Astrocyte of the cerebellum (primary cell): ENCODE results near the gene TRIM31.
A peak's percentile ranks its signal among the peaks of the same experiment; 100 is the strongest.

Experiments used
- DNase-seq: peaks from one replicate; pipeline ENCODE4 v3.0.0-alpha.2; 2011; ENCODE audit warnings: low read depth
- H3K4me3 ChIP-seq: 2 replicates; pipeline ENCODE4 v1.5.1; 2011; ENCODE audit warnings: mild to moderate bottlenecking, low read depth, low read length, moderate library complexity
- in situ Hi-C: cut with HindIII; loops from 2 replicates; pipeline ENCODE4 v1.10.0; 2017; ENCODE audit warnings: low sequenced_read_pairs
- TF ChIP-seq, protein P1 (sequence below): IDR thresholded peaks from 2 replicates; pipeline ENCODE4 v1.5.1; 2012; ENCODE audit warnings: low read length, low read depth, moderate library complexity, mild to moderate bottlenecking; ENCODE audit errors: missing control alignments

The TRIM31 gene

DNA sequence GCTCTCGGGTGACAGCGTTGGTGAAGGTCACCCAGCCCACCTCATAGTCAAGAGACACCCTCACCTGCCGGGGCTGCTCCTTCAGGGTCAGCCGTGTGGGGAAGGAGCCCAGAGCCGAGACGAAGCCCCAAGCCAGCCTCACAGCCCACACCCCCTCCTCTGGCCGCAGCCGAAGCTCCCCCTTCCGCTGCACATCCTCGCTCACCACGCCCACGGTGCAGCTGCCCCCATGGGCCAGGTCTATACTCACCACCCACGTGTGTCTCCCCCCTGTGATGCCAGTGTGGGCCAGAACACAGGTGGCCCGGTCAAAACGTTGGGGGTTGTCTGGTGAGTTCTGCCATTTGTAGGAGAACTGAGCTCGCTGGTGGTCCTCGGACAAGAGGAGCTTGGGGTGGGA lies 41.2 kb upstream of the TRIM31 start:
- no peak for DNase-seq
- in situ Hi-C loops, result no loop called here
- no peak overlapping the region for H3K4me3 ChIP-seq
- TF ChIP-seq, protein P1, sequence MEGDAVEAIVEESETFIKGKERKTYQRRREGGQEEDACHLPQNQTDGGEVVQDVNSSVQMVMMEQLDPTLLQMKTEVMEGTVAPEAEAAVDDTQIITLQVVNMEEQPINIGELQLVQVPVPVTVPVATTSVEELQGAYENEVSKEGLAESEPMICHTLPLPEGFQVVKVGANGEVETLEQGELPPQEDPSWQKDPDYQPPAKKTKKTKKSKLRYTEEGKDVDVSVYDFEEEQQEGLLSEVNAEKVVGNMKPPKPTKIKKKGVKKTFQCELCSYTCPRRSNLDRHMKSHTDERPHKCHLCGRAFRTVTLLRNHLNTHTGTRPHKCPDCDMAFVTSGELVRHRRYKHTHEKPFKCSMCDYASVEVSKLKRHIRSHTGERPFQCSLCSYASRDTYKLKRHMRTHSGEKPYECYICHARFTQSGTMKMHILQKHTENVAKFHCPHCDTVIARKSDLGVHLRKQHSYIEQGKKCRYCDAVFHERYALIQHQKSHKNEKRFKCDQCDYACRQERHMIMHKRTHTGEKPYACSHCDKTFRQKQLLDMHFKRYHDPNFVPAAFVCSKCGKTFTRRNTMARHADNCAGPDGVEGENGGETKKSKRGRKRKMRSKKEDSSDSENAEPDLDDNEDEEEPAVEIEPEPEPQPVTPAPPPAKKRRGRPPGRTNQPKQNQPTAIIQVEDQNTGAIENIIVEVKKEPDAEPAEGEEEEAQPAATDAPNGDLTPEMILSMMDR, result no peak

DNA sequence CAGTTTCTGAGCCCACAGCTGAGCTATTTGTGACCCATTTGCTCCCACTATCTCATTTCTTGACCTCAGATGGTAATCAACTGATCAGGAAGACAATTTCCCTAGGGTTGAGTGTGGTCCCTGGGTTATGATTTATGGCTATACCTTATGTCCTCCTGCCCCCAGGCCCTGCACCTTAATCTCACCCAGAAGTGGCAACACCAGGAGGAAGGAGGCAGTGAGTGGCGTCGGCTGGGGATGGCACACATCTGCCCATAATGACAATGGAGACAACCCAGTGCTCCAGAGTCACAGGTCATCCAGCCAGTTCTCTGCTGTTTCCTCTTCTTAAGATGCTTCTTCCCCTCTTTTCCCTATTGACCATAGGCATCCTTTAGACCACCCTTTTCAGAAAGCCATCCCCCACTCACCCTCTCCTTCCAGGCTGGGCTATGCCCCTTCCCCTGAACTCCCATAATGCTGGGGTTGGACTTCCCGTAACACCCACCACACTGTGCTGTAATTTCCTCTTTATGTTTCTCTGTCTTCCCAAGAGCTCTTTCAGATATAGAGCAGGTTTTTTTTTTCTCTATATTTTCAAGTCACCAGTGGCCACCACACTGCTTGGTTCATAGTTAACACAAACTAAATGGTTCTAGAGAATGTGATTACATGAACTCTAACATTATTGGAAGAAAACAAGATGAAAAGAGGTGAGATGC lies 40.2 kb upstream of the TRIM31 start:
- TF ChIP-seq, protein P1, result no peak
- in situ Hi-C loops, result no loop called here
- DNase-seq, result no peak
- H3K4me3 ChIP-seq, result no peak overlapping the region

DNA sequence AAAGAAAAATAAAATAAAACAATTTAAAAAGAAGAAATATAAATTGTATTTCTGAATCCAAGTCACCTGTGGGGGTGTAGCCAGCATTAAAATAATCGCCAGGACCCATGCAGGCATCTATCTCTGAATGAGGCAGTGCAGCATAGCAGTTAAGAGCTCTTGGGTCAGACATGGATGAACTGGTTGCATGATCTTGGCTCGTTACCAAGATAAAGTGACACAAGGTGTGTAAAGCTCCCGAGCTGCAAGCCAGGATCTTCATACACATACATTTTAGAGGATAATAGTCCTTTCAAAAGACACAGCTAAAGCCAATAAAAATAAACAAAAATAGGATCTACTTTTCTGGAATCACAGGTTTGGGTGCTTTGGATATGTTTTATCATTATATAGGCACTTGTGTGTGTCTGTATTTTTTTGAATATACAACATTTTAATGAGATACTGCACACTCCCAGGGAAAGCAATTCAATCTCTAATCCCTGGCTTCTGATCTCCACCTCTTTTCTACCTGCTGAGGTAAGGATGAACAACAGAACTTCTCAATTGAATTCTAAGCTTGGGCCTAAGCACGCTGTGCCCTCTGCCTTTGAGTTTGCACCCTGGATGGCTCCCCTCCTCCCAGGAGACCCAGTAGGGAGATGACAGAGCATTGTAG lies 39.3 kb upstream of the TRIM31 start:
- DNase-seq, result no peak
- TF ChIP-seq, protein P1, result no peak
- no peak overlapping the region for H3K4me3 ChIP-seq
- in situ Hi-C loops, result no loop called here

DNA sequence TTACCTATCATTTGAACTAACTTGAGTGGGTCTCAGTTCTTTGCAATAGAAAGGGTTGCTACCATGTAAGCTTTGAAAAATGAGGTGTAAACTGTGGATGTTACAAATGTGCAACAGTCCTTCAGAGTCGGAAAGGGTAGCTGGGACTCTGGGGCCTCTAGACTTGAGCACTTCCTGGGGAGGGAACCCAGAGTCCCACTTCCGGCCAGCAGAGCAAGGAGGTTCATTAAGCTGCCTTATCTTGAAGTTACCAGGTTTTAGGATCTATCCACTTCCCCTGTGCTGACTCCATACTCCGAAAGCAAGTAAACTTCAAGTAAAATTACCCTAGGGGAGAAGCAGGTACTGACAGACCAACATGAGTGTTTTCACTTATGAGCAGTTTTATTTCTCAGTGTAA lies 38.7 kb upstream of the TRIM31 start:
- TF ChIP-seq, protein P1, result no peak
- no peak overlapping the region for H3K4me3 ChIP-seq
- in situ Hi-C loops, result no loop called here
- DNase-seq, result no peak

DNA sequence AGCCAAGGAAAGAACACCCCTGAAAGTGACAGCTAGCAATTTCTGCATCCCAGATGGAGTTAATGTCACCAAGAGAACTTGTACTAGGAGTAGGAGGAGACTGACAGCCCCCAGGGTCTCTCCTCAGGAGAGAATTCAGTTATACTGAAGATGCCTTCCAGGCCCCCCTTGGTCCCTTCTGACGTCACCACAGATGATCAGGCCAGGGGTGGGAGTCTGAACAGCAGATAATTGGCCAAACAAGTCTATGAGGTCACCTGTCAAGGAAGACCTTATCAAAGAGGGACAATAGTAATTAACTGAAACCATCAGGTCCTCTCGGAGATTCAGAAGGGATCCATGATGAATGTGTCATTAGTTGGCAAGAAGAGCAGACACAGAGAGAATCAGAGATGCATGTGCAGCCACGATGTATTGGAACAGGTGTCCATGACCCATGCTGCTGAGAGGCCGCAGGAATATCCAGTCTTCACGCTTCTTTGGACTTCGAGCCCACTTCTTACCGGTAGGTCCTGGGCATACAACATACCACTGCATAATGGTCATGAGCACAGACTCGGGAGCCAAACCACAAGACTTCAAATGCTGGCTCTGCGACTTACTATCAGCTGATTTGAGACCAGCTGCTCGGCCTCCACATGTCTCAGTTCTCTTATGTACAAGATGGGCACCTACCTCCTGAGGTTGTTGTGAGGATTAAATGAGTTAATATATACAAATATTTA lies 37.9 kb upstream of the TRIM31 start:
- H3K4me3 ChIP-seq, result no peak overlapping the region
- peak; percentile 28 for DNase-seq
- in situ Hi-C loops, result no loop called here
- TF ChIP-seq, protein P1, result no peak

DNA sequence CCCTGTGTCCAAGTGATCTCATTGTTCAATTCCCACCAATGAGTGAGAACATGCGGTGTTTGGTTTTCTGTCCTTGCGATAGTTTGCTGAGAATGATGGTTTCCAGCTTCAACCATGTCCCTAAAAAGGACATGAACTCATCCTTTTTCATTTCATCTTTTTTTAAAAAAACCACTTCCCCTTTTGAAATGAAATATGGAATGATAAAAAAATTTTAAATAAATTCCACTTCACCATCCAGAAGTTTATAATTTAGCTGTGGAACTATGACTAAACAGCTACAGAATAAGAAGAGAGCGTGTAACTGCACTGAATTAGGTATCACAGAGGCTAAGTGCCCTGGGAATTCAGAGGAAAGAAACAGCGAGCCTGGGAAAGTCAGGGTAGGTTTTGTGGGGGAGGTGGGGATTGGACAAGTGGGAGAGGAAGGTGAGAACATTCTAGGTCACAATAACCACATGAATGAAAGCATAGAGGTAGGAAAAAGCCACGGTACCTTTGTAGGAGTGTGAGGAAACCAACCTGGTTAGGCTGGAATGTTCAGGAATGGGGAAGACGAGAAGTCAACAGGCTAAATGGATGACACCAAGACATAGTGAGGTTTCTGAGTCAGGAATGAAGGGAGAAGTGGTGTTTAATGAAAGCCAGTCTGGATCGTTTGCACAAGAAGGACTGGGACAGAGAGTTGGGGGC lies 37.1 kb upstream of the TRIM31 start:
- no peak for DNase-seq
- H3K4me3 ChIP-seq, result no peak overlapping the region
- TF ChIP-seq, protein P1, result no peak
- in situ Hi-C loops, result no loop called here
